GM21526 (cell line): ENCODE results near the gene FASTKD2.

Experiments
- ATAC-seq: cut with Tn5 transposase; IDR thresholded peaks from one replicate; pipeline ENCODE4 v1.9.1; 2021; ENCODE audit warnings: moderate library complexity; ENCODE audit not compliant: unreplicated experiment, low FRiP score

FASTKD2 gene

GRCh38 chr2:206831442-206831995, 66.1 kb downstream of the FASTKD2 start:
- ATAC-seq = no peak

GRCh38 chr2:206832873-206833272, 67.5 kb downstream of the FASTKD2 start:
- ATAC-seq = no peak

GRCh38 chr2:206833291-206833690, 67.9 kb downstream of the FASTKD2 start:
- ATAC-seq = no peak

DNA sequence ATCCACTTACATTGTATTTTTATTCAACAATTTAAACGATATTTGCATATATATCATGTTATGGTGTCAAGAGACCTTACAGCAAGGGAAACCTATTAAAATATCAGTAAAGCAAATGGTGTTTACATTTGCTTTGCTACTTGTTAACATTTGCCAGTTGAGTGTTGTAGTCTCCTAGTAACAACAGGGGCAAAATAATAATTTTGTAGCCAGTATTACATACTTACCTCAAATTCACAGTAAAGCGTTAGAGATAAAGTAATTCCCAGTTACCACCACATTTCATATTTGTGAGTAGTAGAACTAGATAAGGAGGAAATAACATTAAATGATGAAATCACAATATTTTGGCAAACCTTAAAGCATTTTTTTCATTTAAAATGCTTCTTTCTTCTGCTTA, 71.3 kb downstream of the FASTKD2 start:
- no peak for ATAC-seq

- no peak for ATAC-seq
These were observed 72.4 kb downstream of the FASTKD2 start for GRCh38 chr2:206837775-206838174.

DNA sequence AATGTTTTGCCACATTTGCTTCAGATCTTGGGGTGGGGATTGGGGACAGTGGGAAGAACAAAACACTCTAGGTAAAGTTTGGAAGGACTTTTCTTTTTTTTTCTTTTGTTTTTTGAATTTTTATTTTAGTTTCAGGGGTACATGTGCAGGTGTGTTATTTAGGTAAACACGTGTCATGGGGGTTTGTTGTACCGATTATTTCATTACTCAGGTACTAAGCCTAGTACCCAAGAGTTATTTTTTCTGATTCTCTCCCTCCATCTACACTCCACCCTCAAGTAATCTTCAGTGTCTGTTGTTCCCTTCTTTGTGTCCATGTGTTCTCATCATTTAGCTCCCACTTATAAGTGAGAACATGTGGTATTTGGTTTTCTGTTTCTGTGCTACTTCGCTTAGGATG, 73.3 kb downstream of the FASTKD2 start:
- no peak for ATAC-seq

DNA sequence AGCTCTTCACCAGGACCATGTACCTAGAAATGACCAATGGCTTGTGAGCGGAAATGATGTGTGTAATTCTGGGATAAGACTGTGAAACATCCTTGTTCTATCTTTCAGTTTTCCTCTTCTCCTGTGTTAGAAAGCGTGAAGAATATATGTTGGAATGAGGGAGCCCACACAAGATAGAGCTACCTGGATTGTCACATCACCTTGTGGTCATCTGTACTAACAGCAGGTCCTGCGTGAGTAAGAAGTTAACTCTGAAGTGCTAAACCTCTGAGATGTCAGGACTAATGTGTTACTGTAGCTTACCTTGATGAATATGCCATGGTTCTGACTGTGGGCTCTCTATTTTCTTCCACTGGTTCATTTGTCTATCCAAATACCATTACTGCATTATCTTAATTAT, 75.6 kb downstream of the FASTKD2 start:
- no peak for ATAC-seq
